GM19372 (cell line): ENCODE measurements around the gene CCL20.
"Not testable (repeated sequence)": the region's sequence is repeated elsewhere in the genome, so short reads cannot be mapped to it uniquely, and the experiment has no call there.

Experiments
- ATAC-seq: cut with Tn5 transposase; IDR thresholded peaks from one replicate; pipeline ENCODE4 v1.9.1; 2021; ENCODE audit warnings: mild to moderate bottlenecking, low read depth, moderate library complexity; ENCODE audit not compliant: unreplicated experiment

The CCL20 gene

GRCh38 chr2:227813562-227814353 is at the start of gene CCL20:
TSS of gene CCL20 (plus strand) at chr2:227813842. CDS start at chr2:227813912, 70 bp downstream.
- ATAC-seq, result no peak

- ATAC-seq, result peak; percentile 28
Observed at GRCh38 chr2:227765788-227766372, 47.8 kb upstream of the CCL20 start.

GRCh38 chr2:227766373-227766883 is 47.2 kb upstream of the CCL20 start:
- peak; percentile 97 for ATAC-seq

- no peak for ATAC-seq
Observed at GRCh38 chr2:227767830-227768229, 45.8 kb upstream of the CCL20 start.

- no peak for ATAC-seq
Observed at GRCh38 chr2:227772197-227772661, 41.4 kb upstream of the CCL20 start.

- no peak for ATAC-seq
Observed at GRCh38 chr2:227772932-227773331, 40.7 kb upstream of the CCL20 start.

GRCh38 chr2:227774011-227774624 is 39.5 kb upstream of the CCL20 start:
- peak; percentile 73 for ATAC-seq

GRCh38 chr2:227774895-227775842 is 38.5 kb upstream of the CCL20 start:
- no peak for ATAC-seq

- ATAC-seq, result no peak
Observed at GRCh38 chr2:227780981-227781615, 32.5 kb upstream of the CCL20 start.

- ATAC-seq, result no peak
Observed at GRCh38 chr2:227781841-227782240, 31.8 kb upstream of the CCL20 start.

GRCh38 chr2:227782804-227783203 is 30.8 kb upstream of the CCL20 start:
- ATAC-seq, result peak; percentile 15

- ATAC-seq, result peak; percentile 99
Observed at GRCh38 chr2:227783404-227784138, 30.1 kb upstream of the CCL20 start.

GRCh38 chr2:227785293-227785692 is 28.3 kb upstream of the CCL20 start:
- no peak for ATAC-seq

- no peak for ATAC-seq
Observed at GRCh38 chr2:227788561-227789018, 25.1 kb upstream of the CCL20 start.

GRCh38 chr2:227789803-227790202 is 23.8 kb upstream of the CCL20 start:
- ATAC-seq, result peak; percentile 87

- ATAC-seq, result no peak
Observed at GRCh38 chr2:227793148-227793712, 20.4 kb upstream of the CCL20 start.

- no peak for ATAC-seq
Observed at GRCh38 chr2:227796045-227796711, 17.5 kb upstream of the CCL20 start.

- not testable (repeated sequence) for ATAC-seq
Observed at GRCh38 chr2:227796768-227797167, 16.9 kb upstream of the CCL20 start.
